ENCODE measurements around the gene CDH18. TPM values are rescaled to one million over a fixed set of nuclear protein-coding genes. Genes with fewer than 3 reads are reported as not detected.

Gene CDH18
- total RNA-seq, 2 experiments from 2014 or later = not detected

- Histone ChIP-seq H2AFZ (ENCODE audit: low read length) (no peak overlapping the region), H3K4me3 (ENCODE audit: low read depth, low read length, poor library complexity, severe bottlenecking) (no peak overlapping the region), H3K4me2 (ENCODE audit: low read length) (no peak overlapping the region), H3K79me2 (ENCODE audit: insufficient read depth, low read depth, low read length) (no peaks in the 10 kb centered on the region), H3K27ac (ENCODE audit: low read depth, low read length, poor library complexity, severe bottlenecking) (no peak overlapping the region), H3K4me1 (ENCODE audit: insufficient read depth, low read length, poor library complexity, severe bottlenecking) (no peaks in the 10 kb centered on the region), H3K9me3 (ENCODE audit: low read length) (no peaks in the 10 kb centered on the region), H3K36me3 (ENCODE audit: insufficient read depth, low read length) (no peaks in the 10 kb centered on the region), H4K20me1 (ENCODE audit: insufficient read depth, low read length) (no peaks in the 10 kb centered on the region), H3K9me2 (ENCODE audit: insufficient read depth, low read length) (no peaks in the 10 kb centered on the region)
- ChIA-PET CTCF (ENCODE audit: unreplicated experiment) (no interaction called here), POLR2A (no interaction called here)
- intact Hi-C loops (cut with micrococcal nuclease; ENCODE audit: unreplicated experiment) = no loop called here
- BruUV-seq (replicated peaks) = no TSS peak
- no peak for DNase-seq (ENCODE audit: low spot score)
- TF ChIP-seq EZH2phosphoT487 (IDR thresholded peaks at IDR 0.05; ENCODE audit: borderline replicate concordance, low read depth, low read length) = no peak
- TF ChIP-seq CTCF (conservative IDR thresholded peaks at IDR 0.05; ENCODE audit: low read length) = no peak
Measured at GRCh38 chr5:19685473-19685872, 302.5 kb downstream of the CDH18 start.

GRCh38 chr5:19676895-19677294 is 311.1 kb downstream of the CDH18 start:
- H3K79me2 ChIP-seq (ENCODE audit: insufficient read depth, low read depth, low read length) = no peaks in the 10 kb centered on the region
- BruUV-seq (replicated peaks) = no TSS peak
- TF ChIP-seq CTCF (conservative IDR thresholded peaks at IDR 0.05; ENCODE audit: low read length) (no peak), EZH2phosphoT487 (IDR thresholded peaks at IDR 0.05; ENCODE audit: borderline replicate concordance, low read depth, low read length) (no peak)
- no peaks in the 10 kb centered on the region for H3K9me3 ChIP-seq (ENCODE audit: low read length)
- H3K4me3 ChIP-seq (ENCODE audit: low read depth, low read length, poor library complexity, severe bottlenecking) = no peak overlapping the region
- H3K4me1 ChIP-seq (ENCODE audit: insufficient read depth, low read length, poor library complexity, severe bottlenecking) = no peaks in the 10 kb centered on the region
- no peaks in the 10 kb centered on the region for H3K36me3 ChIP-seq (ENCODE audit: insufficient read depth, low read length)
- ChIA-PET CTCF (ENCODE audit: unreplicated experiment) (no interaction called here), POLR2A (interaction anchor here (0.6 kb wide), 1 partner anchor 319 kb away, joined by 3 read pairs; no protein-coding TSS in a partner anchor)
- H4K20me1 ChIP-seq (ENCODE audit: insufficient read depth, low read length) = no peaks in the 10 kb centered on the region
- no peak overlapping the region for H3K27ac ChIP-seq (ENCODE audit: low read depth, low read length, poor library complexity, severe bottlenecking)
- no peak for DNase-seq (ENCODE audit: low spot score)
- H2AFZ ChIP-seq (ENCODE audit: low read length) = no peak overlapping the region
- H3K4me2 ChIP-seq (ENCODE audit: low read length) = no peak overlapping the region
- intact Hi-C loops (cut with micrococcal nuclease; ENCODE audit: unreplicated experiment) = no loop called here
- 0 out of 2 replicates have a peak, but pooled peaks cover 3% of the 10 kb centered on the region for H3K9me2 ChIP-seq (ENCODE audit: insufficient read depth, low read length)

GRCh38 chr5:19660679-19661078 is 327.3 kb downstream of the CDH18 start:
- intact Hi-C loops (cut with micrococcal nuclease; ENCODE audit: unreplicated experiment) = no loop called here
- Histone ChIP-seq H3K27ac (ENCODE audit: low read depth, low read length, poor library complexity, severe bottlenecking) (no peak overlapping the region), H3K36me3 (ENCODE audit: insufficient read depth, low read length) (no peaks in the 10 kb centered on the region), H4K20me1 (ENCODE audit: insufficient read depth, low read length) (no peaks in the 10 kb centered on the region), H3K4me2 (ENCODE audit: low read length) (no peak overlapping the region), H3K79me2 (ENCODE audit: insufficient read depth, low read depth, low read length) (no peaks in the 10 kb centered on the region), H3K9me2 (ENCODE audit: insufficient read depth, low read length) (no peaks in the 10 kb centered on the region), H2AFZ (ENCODE audit: low read length) (no peak overlapping the region), H3K4me1 (ENCODE audit: insufficient read depth, low read length, poor library complexity, severe bottlenecking) (no peaks in the 10 kb centered on the region), H3K4me3 (ENCODE audit: low read depth, low read length, poor library complexity, severe bottlenecking) (no peak overlapping the region), H3K9me3 (ENCODE audit: low read length) (no peaks in the 10 kb centered on the region)
- DNase-seq (ENCODE audit: low spot score) = no peak
- CTCF ChIA-PET (ENCODE audit: unreplicated experiment) = no interaction called here
- no TSS peak for BruUV-seq (replicated peaks)
- TF ChIP-seq CTCF (conservative IDR thresholded peaks at IDR 0.05; ENCODE audit: low read length) (no peak), EZH2phosphoT487 (IDR thresholded peaks at IDR 0.05; ENCODE audit: borderline replicate concordance, low read depth, low read length) (no peak)
- POLR2A ChIA-PET = interaction anchor here (0.7 to 1.9 kb wide), 3 partner anchors 9 to 109 kb away, joined by 3 to 6 read pairs (median 3); no protein-coding TSS in a partner anchor
